Body of pancreas (tissue), 4 donors: ENCODE data around the gene ERVH48-1. TPM values are rescaled to one million over a fixed set of nuclear protein-coding genes. Genes with fewer than 3 reads are reported as not detected.
"Not testable (repeated sequence)": the region's sequence is repeated elsewhere in the genome, so short reads cannot be mapped to it uniquely, and the experiment has no call there.

Experiments
- ATAC-seq: fragments of 150-250 bp; one replicate; pipeline ENCODE4 v1.9.1; 2016
- DNase-seq, 4 donors: peaks; one replicate each; pipeline ENCODE4 v3.0.0-alpha.2; 2019
- H3K27ac ChIP-seq, 4 donors: fragments of 200-600 bp; sonication (generic); 1 replicate in 3 of 4; 2 replicates in 1 of 4; pipeline versions ENCODE4 v1.5.1 to v1.6.1; 2016 to 2019; ENCODE audit warnings: mild to moderate bottlenecking in 1 of 4, mixed read lengths in 1 of 4, moderate library complexity in 1 of 4
- H3K27me3 ChIP-seq, 2 donors: fragments of 200-600 bp; sonication (generic); one replicate each; pipeline ENCODE4 v1.6.0; 2016; ENCODE audit warnings: mild to moderate bottlenecking in 1 of 2
- H3K36me3 ChIP-seq, 2 donors: fragments of 200-600 bp; sonication (generic); replicated peaks in 1 of 2; 2 replicates each; pipeline ENCODE4 v1.5.1; 2016; ENCODE audit warnings: low read depth in 2 of 2; ENCODE audit not compliant: insufficient read depth in 1 of 2
- H3K4me1 ChIP-seq: fragments of 200-600 bp; sonication (generic); one replicate; pipeline ENCODE4 v1.6.0; 2016
- H3K4me3 ChIP-seq, 2 donors: fragments of 200-600 bp; sonication (generic); 1 replicate in 1 of 2; 2 replicates in 1 of 2; pipeline ENCODE4 v1.5.1; 2016 to 2019
- H3K9me3 ChIP-seq, 3 donors: fragments of 200-600 bp; sonication (generic); 1 replicate in 2 of 3; 2 replicates in 1 of 3; pipeline ENCODE4 v1.5.1; 2016
- CTCF ChIP-seq, 7 experiments: fragments of 450-650 bp in 4 of 7; fragments of 200-600 bp in 3 of 7; sonication (generic) in 3 of 7; IDR thresholded peaks; one replicate each; pipeline ENCODE4 v1.5.1; 2016 to 2019; ENCODE audit warnings: antibody characterized with exemption in 7 of 7
- POLR2A ChIP-seq, 3 donors: fragments of 450-650 bp; IDR thresholded peaks; one replicate each; pipeline ENCODE4 v1.6.1; 2016; ENCODE audit warnings: antibody characterized with exemption in 3 of 3, mild to moderate bottlenecking in 2 of 3
- WGBS, 2 donors: methylation state at CpG; one replicate each; pipeline ENCODE4 v1.1.5; 2017; 5-methylcytosine and 5-hydroxymethylcytosine counted together
- intact Hi-C: fragments of 100-400 bp; cut with DNase I; formaldehyde crosslinking; loops from one replicate; pipeline ENCODE4 v1.15.1; 2023
- total RNA-seq, 2 donors: library from RNA; depleted of rRNA; stranded (reverse); fragments of >200 nt; gene quantifications; one replicate each; pipeline ENCODE4 v1.1.0, GENCODE V29; 2016

The ERVH48-1 gene
- total RNA-seq, 2 donors from 2014 or later, result 0.52 TPM; not detected in 1

- H3K27me3 ChIP-seq, result no peaks in the 10 kb centered on the region
- 81 to 85% methylated on average over 7 to 9 of the region's 9 CpGs for WGBS, 2 donors
- intact Hi-C loops, result no loop called here
- H3K4me1 ChIP-seq, result no peaks in the 10 kb centered on the region
- no peak for DNase-seq
- H3K9me3 ChIP-seq, result no peaks in the 10 kb centered on the region
- no peak overlapping the region for H3K27ac ChIP-seq
- no peaks in the 10 kb centered on the region for H3K36me3 ChIP-seq
- no peak overlapping the region for H3K4me3 ChIP-seq
- ATAC-seq, result no peak
- TF ChIP-seq POLR2A (IDR thresholded peaks at IDR 0.05) (no peak), CTCF (IDR thresholded peaks at IDR 0.05) (no peak)
Measured at GRCh38 chr21:42964086-42964485, 38.7 kb upstream of the ERVH48-1 start.

GRCh38 chr21:42962380-42963007 lies 37.1 kb upstream of the ERVH48-1 start:
- Histone ChIP-seq H3K27me3 (no peaks in the 10 kb centered on the region), H3K4me1 (peaks cover 2% of the 10 kb centered on the region), H3K27ac (no peak overlapping the region), H3K4me3 (no peak overlapping the region), H3K36me3 (no peaks in the 10 kb centered on the region), H3K9me3 (no peaks in the 10 kb centered on the region)
- 80 to 82% methylated on average over 5 to 6 of the region's 6 CpGs for WGBS, 2 donors
- TF ChIP-seq CTCF (IDR thresholded peaks at IDR 0.05) (no peak), POLR2A (IDR thresholded peaks at IDR 0.05) (no peak)
- intact Hi-C loops, result no loop called here
- DNase-seq (no peak), ATAC-seq (no peak)

GRCh38 chr21:42959728-42960127 lies 34.3 kb upstream of the ERVH48-1 start:
- intact Hi-C loops, result no loop called here
- no peak for ATAC-seq
- H3K36me3 ChIP-seq, result no peaks in the 10 kb centered on the region

GRCh38 chr21:42958122-42958521 lies 32.7 kb upstream of the ERVH48-1 start:
- H3K4me3 ChIP-seq, DNase-seq, H3K27me3 ChIP-seq, intact Hi-C loops, H3K9me3 ChIP-seq, H3K27ac ChIP-seq, ATAC-seq, H3K36me3 ChIP-seq: not testable (repeated sequence)
- WGBS, 2 donors, result 85 to 90% methylated on average over 6 of the region's 6 CpGs
- H3K4me1 ChIP-seq, result peaks cover 13% of the 10 kb centered on the region

More at GRCh38 chr21:42959728-42960127, 34.3 kb upstream of the ERVH48-1 start:
- H3K9me3 ChIP-seq, result no peaks in the 10 kb centered on the region
- H3K27ac ChIP-seq, result no peak overlapping the region
- 93% methylated on average over 3 of the region's 3 CpGs for WGBS, 2 donors
- no peaks in the 10 kb centered on the region for H3K27me3 ChIP-seq
- no peak for TF ChIP-seq CTCF (IDR thresholded peaks at IDR 0.05)
- TF ChIP-seq POLR2A (IDR thresholded peaks at IDR 0.05), result no peak
- peaks cover 13% of the 10 kb centered on the region for H3K4me1 ChIP-seq
- no peak for DNase-seq
- H3K4me3 ChIP-seq, result no peak overlapping the region

- peak overlapping the region in 3 of 4 donors; percentile 89 to 92 (median 91) for H3K27ac ChIP-seq
- intact Hi-C loops, result no loop called here
Measured at GRCh38 chr21:42956824-42957630, 31.6 kb upstream of the ERVH48-1 start.

GRCh38 chr21:42951193-42951592 lies 25.8 kb upstream of the ERVH48-1 start:
- H3K4me1 ChIP-seq, H3K4me3 ChIP-seq, ATAC-seq, H3K9me3 ChIP-seq, H3K27me3 ChIP-seq, H3K27ac ChIP-seq, H3K36me3 ChIP-seq, intact Hi-C loops, DNase-seq: not testable (repeated sequence)
- WGBS, 2 donors, result 92 to 93% methylated on average over 9 of the region's 9 CpGs

More at GRCh38 chr21:42956824-42957630, 31.6 kb upstream of the ERVH48-1 start:
- no peak for TF ChIP-seq CTCF (IDR thresholded peaks at IDR 0.05)
- peak in 1 of 3 donors; percentile 13 for TF ChIP-seq POLR2A (IDR thresholded peaks at IDR 0.05)
- WGBS, 2 donors, result 77 to 79% methylated on average over 13 of the region's 13 CpGs
- Histone ChIP-seq H3K9me3 (no peaks in the 10 kb centered on the region), H3K27me3 (no peaks in the 10 kb centered on the region), H3K36me3 (no peaks in the 10 kb centered on the region), H3K4me3 (no peak overlapping the region), H3K4me1 (peaks cover 13% of the 10 kb centered on the region)
- DNase-seq (no peak), ATAC-seq (peak; percentile 43)

- H3K36me3 ChIP-seq, H3K27me3 ChIP-seq, H3K27ac ChIP-seq, DNase-seq, H3K4me1 ChIP-seq, H3K4me3 ChIP-seq, H3K9me3 ChIP-seq, intact Hi-C loops, ATAC-seq: not testable (repeated sequence)
- 73 to 91% methylated on average over 10 to 13 of the region's 13 CpGs for WGBS, 2 donors
Measured at GRCh38 chr21:42949094-42949755, 23.8 kb upstream of the ERVH48-1 start.
